Lung (tissue), 12 donors: ENCODE measurements around the gene SAP30. TPM values are rescaled to one million over a fixed set of nuclear protein-coding genes. Genes with fewer than 3 reads are reported as not detected.

Source experiments
- ATAC-seq: fragments of 200-7000 bp; cut with Tn5 transposase; one replicate; pipeline ENCODE4 v1.9.1; 2020; ENCODE audit warnings: moderate number of reproducible peaks; ENCODE audit not compliant: insufficient read depth, low FRiP score
- DNase-seq, 3 donors: peaks; one replicate each; pipeline ENCODE4 v3.0.0-alpha.2; 2013 to 2017
- H3K27ac ChIP-seq, 2 donors: one replicate each; pipeline ENCODE4 v1.5.1; 2013; ENCODE audit warnings: mild to moderate bottlenecking in 2 of 2, moderate library complexity in 2 of 2, control low read depth in 1 of 2, inconsistent platforms in 1 of 2, low read depth in 1 of 2, low read length in 1 of 2
- H3K27me3 ChIP-seq, 3 donors: one replicate each; pipeline ENCODE4 v1.5.1; 2013; ENCODE audit warnings: low read length in 2 of 3; ENCODE audit not compliant: control insufficient read depth in 3 of 3, insufficient read depth in 3 of 3
- H3K36me3 ChIP-seq, 4 donors: one replicate each; pipeline ENCODE4 v1.5.1; 2013; ENCODE audit warnings: low read length in 4 of 4, mild to moderate bottlenecking in 1 of 4, moderate library complexity in 1 of 4; ENCODE audit not compliant: control insufficient read depth in 4 of 4, insufficient read depth in 4 of 4
- H3K4me1 ChIP-seq, 5 donors: one replicate each; pipeline ENCODE4 v1.5.1; 2013; ENCODE audit warnings: low read length in 5 of 5, mild to moderate bottlenecking in 2 of 5, moderate library complexity in 1 of 5; ENCODE audit not compliant: control insufficient read depth in 5 of 5, insufficient read depth in 5 of 5
- H3K4me3 ChIP-seq: one replicate; pipeline ENCODE4 v1.5.1; 2013; ENCODE audit warnings: mild to moderate bottlenecking, control low read depth, moderate library complexity
- H3K9ac ChIP-seq, 2 donors: one replicate each; pipeline ENCODE4 v1.5.1; 2013; ENCODE audit warnings: low read length in 2 of 2, control low read depth in 1 of 2; ENCODE audit not compliant: insufficient read depth in 1 of 2
- H3K9me3 ChIP-seq, 4 donors: one replicate each; pipeline ENCODE4 v1.5.1; 2013; ENCODE audit warnings: low read length in 3 of 4, mild to moderate bottlenecking in 1 of 4, moderate library complexity in 1 of 4; ENCODE audit not compliant: control insufficient read depth in 4 of 4, insufficient read depth in 3 of 4
- CTCF ChIP-seq: IDR thresholded peaks from 2 replicates; pipeline ENCODE4 v1.5.1; 2012; ENCODE audit warnings: mild to moderate bottlenecking; ENCODE audit errors: control extremely low read depth, extremely low read depth
- WGBS, 2 donors: extraction: QIAGEN DNeasy Blood & Tissue Kit; methylation state at CpG; one replicate each; pipeline ENCODE4 v1.1.7; 2013; 5-methylcytosine and 5-hydroxymethylcytosine counted together
- polyA plus RNA-seq, 2 donors: library from polyadenylated mRNA; stranded (reverse); fragments of 200-250 nt; gene quantifications; one replicate each; pipeline ENCODE4 v1.2.1, GENCODE V29; 2013
- total RNA-seq, 2 donors: library from RNA; depleted of rRNA in 1 of 2; stranded (reverse); fragments of >200 nt in 1 of 2; gene quantifications; one replicate each; pipeline ENCODE4 v1.2.1, GENCODE V29; 2014 to 2021
- donor health status: control.
- donor health status: control.
- donor health status: Bipolar disorder and iron deficiency.
- donor health status: healthy.
- donor health status: DM: yes; HTN: yes; CAD: no.

Gene SAP30
- total and polyA plus RNA-seq, 4 donors, result 5.1 to 25.2 (median 12.6) TPM

DNA sequence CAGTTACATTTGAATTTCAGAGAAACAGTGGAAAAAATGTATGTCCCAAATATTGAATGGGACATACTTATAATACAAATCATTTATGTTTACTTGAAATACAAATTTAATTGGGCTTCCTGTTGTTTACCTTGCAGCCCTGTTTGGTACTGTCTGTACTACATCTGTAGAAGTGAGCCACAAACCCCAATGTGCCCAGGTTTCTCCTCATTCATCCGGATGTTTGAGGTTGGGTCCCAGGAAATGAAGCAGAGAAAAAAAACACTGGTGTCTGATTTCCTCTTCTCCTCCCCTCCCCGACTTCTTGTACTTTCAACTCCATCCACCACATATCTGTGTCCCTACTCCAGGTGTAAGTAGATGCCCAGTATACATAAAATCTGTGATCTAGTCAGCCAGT is 55.3 kb downstream of the SAP30 start:
- no peak overlapping the region for H3K4me3 ChIP-seq
- DNase-seq (no peak), ATAC-seq (no peak)
- H3K27ac ChIP-seq, result no peak overlapping the region
- no peaks in the 10 kb centered on the region for H3K9me3 ChIP-seq
- WGBS, 2 donors, result 71 to 86% methylated on average over 2 of the region's 2 CpGs
- TF ChIP-seq CTCF, result no peak
- no peaks in the 10 kb centered on the region for H3K27me3 ChIP-seq
- H3K36me3 ChIP-seq, result no peaks in the 10 kb centered on the region
- peaks cover 0 to 6% (median 0%) of the 10 kb centered on the region in 5 donors for H3K4me1 ChIP-seq
- no peak overlapping the region for H3K9ac ChIP-seq

Other genes with a start within 250 kb of the SAP30 start
- gene GALNT7, start 202.1 kb upstream of the SAP30 start, total RNA-seq, result 10 to 100 TPM; 18.8 to 32.7 TPM
- 1 to 10 TPM; 9.3 to 9.8 TPM for gene GALNT7, start 202.1 kb upstream of the SAP30 start, polyA plus RNA-seq
- 10 to 100 TPM; 57.9 to 84.4 TPM for gene HMGB2, start 36.6 kb upstream of the SAP30 start, total RNA-seq
- gene HMGB2, start 36.6 kb upstream of the SAP30 start, polyA plus RNA-seq, result 100 to 1,000 TPM; 126 to 187 TPM
- gene SCRG1, start 28.2 kb downstream of the SAP30 start, total RNA-seq, result under 1 TPM; 0.06 to 0.64 TPM
- under 1 TPM; 0.06 to 0.20 TPM for gene SCRG1, start 28.2 kb downstream of the SAP30 start, polyA plus RNA-seq
- gene HAND2, start 159.3 kb downstream of the SAP30 start, total RNA-seq, result under 1 TPM; 0.15 to 0.77 TPM
- gene HAND2, start 159.3 kb downstream of the SAP30 start, polyA plus RNA-seq, result under 1 TPM; 0.06 to 0.28 TPM